Inferior parietal cortex (tissue), 1 donor: ENCODE data around the gene PRICKLE1.

Experiments
- DNase-seq: peaks from one replicate; pipeline ENCODE4 v3.0.0-alpha.2; 2016; ENCODE audit errors: extremely low spot score

Gene PRICKLE1

GRCh38 chr12:42588524-42589464 is 752 bp downstream of the PRICKLE1 start:
- peak; percentile 24 for DNase-seq

GRCh38 chr12:42587601-42588523 is 1.7 kb downstream of the PRICKLE1 start:
- DNase-seq: peak; percentile 37

GRCh38 chr12:42586268-42586667 is 3.3 kb downstream of the PRICKLE1 start:
- no peak for DNase-seq

- DNase-seq: no peak
Observed at GRCh38 chr12:42585841-42586216, 3.7 kb downstream of the PRICKLE1 start.

- no peak for DNase-seq
Observed at GRCh38 chr12:42585154-42585840, 4.2 kb downstream of the PRICKLE1 start.

GRCh38 chr12:42584651-42585111 is 4.9 kb downstream of the PRICKLE1 start:
- DNase-seq: no peak

GRCh38 chr12:42583016-42583415 is 6.5 kb downstream of the PRICKLE1 start:
- DNase-seq: no peak

GRCh38 chr12:42582498-42582897 is 7.0 kb downstream of the PRICKLE1 start:
- no peak for DNase-seq

GRCh38 chr12:42582050-42582449 is 7.5 kb downstream of the PRICKLE1 start:
- no peak for DNase-seq

GRCh38 chr12:42576374-42576773 is 13.2 kb downstream of the PRICKLE1 start:
- no peak for DNase-seq

GRCh38 chr12:42575717-42576116 is 13.8 kb downstream of the PRICKLE1 start:
- DNase-seq: no peak

- no peak for DNase-seq
Observed at GRCh38 chr12:42574851-42575266, 14.7 kb downstream of the PRICKLE1 start.

GRCh38 chr12:42571327-42572009 is 18.1 kb downstream of the PRICKLE1 start:
- DNase-seq: no peak

- DNase-seq: no peak
Observed at GRCh38 chr12:42570076-42570475, 19.5 kb downstream of the PRICKLE1 start.

- DNase-seq: peak; percentile 73
Observed at GRCh38 chr12:42568952-42569915, 20.3 kb downstream of the PRICKLE1 start.

GRCh38 chr12:42565633-42566032 is 23.9 kb downstream of the PRICKLE1 start:
- no peak for DNase-seq

GRCh38 chr12:42564996-42565395 is 24.6 kb downstream of the PRICKLE1 start:
- no peak for DNase-seq

GRCh38 chr12:42564556-42564955 is 25.0 kb downstream of the PRICKLE1 start:
- DNase-seq: no peak

- no peak for DNase-seq
Observed at GRCh38 chr12:42560977-42561376, 28.6 kb downstream of the PRICKLE1 start.

GRCh38 chr12:42557586-42558172 is 31.9 kb downstream of the PRICKLE1 start:
- no peak for DNase-seq
